PC-9 (cell line): ENCODE data around the gene PPP2R2B.

Experiments used
- CTCF ChIP-seq: fragments of 200-600 bp; sonication (generic); conservative IDR thresholded peaks from 2 replicates; pipeline ENCODE4 v1.6.1; 2017; ENCODE audit warnings: mixed run types, antibody characterized with exemption, mild to moderate bottlenecking, moderate library complexity
- EZH2 ChIP-seq: fragments of 200-600 bp; sonication (generic); IDR thresholded peaks from 2 replicates; pipeline ENCODE4 v1.8.0; 2017; ENCODE audit warnings: antibody characterized with exemption, low read depth

DNA sequence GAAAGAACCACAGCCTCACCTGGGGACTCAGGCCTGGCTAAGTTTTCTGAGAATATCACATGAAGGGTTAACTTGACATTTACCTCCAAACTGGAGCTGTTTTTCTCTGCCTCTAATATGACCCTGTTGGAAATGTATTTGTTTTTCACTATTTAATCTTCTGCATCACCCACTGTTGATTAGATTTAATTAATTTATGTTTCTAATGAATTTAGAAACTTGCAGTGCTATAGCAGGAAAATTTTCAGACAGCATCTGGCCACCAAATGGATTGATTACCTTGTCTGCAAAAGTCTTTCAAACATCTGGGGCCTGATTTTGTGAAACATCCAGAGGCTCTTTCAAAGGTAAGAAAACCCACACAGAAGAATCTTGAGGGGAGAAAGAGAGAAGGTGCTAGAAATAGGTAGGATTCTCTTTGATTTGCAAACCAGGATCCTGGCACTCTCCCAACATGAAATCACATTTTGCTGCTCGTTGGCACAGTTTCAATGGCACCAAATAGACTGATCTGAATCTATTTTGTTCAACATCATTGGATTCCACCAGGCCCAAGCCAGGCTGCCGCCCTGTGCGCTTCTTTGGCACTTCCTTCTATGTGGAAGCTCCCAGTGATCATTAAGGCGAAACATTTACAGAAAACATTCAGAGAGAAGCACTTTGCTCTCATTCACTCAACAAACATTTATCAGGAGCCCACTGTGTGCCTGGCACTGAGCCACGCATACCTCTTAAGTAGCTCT is 157.3 kb downstream of the PPP2R2B start:
- TF ChIP-seq CTCF (no peak), EZH2 (no peak)
